SIG-M5 treated with dmso at 0.1 percent for 504 hours (cell line): ENCODE data around the gene NACC2.
"Not testable (repeated sequence)": the region's sequence is repeated elsewhere in the genome, so short reads cannot be mapped to it uniquely, and the experiment has no call there.

ENCODE experiments used
- DNase-seq: peaks from one replicate; lab custom pipeline; 2025; ENCODE audit not compliant: unreplicated experiment; lab: John Stamatoyannopoulos, UW

The NACC2 gene

GRCh38 chr9:136081826-136082495 lies 13.1 kb downstream of the NACC2 start:
- no peak for DNase-seq

GRCh38 chr9:136081113-136081825 lies 13.8 kb downstream of the NACC2 start:
- DNase-seq, result no peak

- no peak for DNase-seq
Observed at GRCh38 chr9:136080716-136081112, 14.4 kb downstream of the NACC2 start.

- DNase-seq, result no peak
Observed at GRCh38 chr9:136079916-136080246, 15.2 kb downstream of the NACC2 start.

GRCh38 chr9:136079211-136079915 lies 15.7 kb downstream of the NACC2 start:
- no peak for DNase-seq

GRCh38 chr9:136078498-136079011 lies 16.5 kb downstream of the NACC2 start:
- DNase-seq, result no peak

- DNase-seq, result no peak
Observed at GRCh38 chr9:136078024-136078423, 17.1 kb downstream of the NACC2 start.

- DNase-seq, result no peak
Observed at GRCh38 chr9:136077491-136077890, 17.6 kb downstream of the NACC2 start.

- DNase-seq, result no peak
Observed at GRCh38 chr9:136075881-136076678, 19.0 kb downstream of the NACC2 start.

GRCh38 chr9:136075134-136075841 lies 19.8 kb downstream of the NACC2 start:
- no peak for DNase-seq

GRCh38 chr9:136074706-136075105 lies 20.4 kb downstream of the NACC2 start:
- DNase-seq, result no peak

GRCh38 chr9:136062657-136063439 lies 32.2 kb downstream of the NACC2 start:
- no peak for DNase-seq

- not testable (repeated sequence) for DNase-seq
Observed at GRCh38 chr9:136061916-136062315, 33.2 kb downstream of the NACC2 start.

GRCh38 chr9:136061405-136061804 lies 33.7 kb downstream of the NACC2 start:
- DNase-seq, result no peak

- no peak for DNase-seq
Observed at GRCh38 chr9:136060671-136061371, 34.3 kb downstream of the NACC2 start.

- DNase-seq, result no peak
Observed at GRCh38 chr9:136059851-136060670, 35.0 kb downstream of the NACC2 start.

- no peak for DNase-seq
Observed at GRCh38 chr9:136059321-136059791, 35.7 kb downstream of the NACC2 start.

GRCh38 chr9:136058801-136059302 lies 36.2 kb downstream of the NACC2 start:
- DNase-seq, result no peak
